HepG2 (cell line): ENCODE data around the gene LPXN. TPM values are rescaled to one million over a fixed set of nuclear protein-coding genes. Genes with fewer than 3 reads are reported as not detected.

Experiments used
- EEA1 ChIP-seq: sonication (generic); formaldehyde crosslinking; IDR thresholded peaks from 2 replicates; pipeline ENCODE4 v1.5.1; 2020; ENCODE audit warnings: mild to moderate bottlenecking, missing genetic modification reagents, borderline replicate concordance
- HNF4G ChIP-seq, 2 experiments: sonication (generic) in 1 of 2; formaldehyde crosslinking in 1 of 2; IDR thresholded peaks; 2 replicates each; pipeline versions ENCODE4 v1.4.0 to v1.6.1; 2011 to 2020; ENCODE audit warnings: borderline replicate concordance in 2 of 2, low read depth in 2 of 2, mild to moderate bottlenecking in 2 of 2, low read length in 1 of 2, missing genetic modification reagents in 1 of 2, moderate library complexity in 1 of 2
- HNRNPUL1 ChIP-seq: fragments of 200-400 bp; formaldehyde crosslinking; IDR thresholded peaks from 2 replicates; pipeline ENCODE4 v1.6.1; 2017; ENCODE audit warnings: low read depth, mild to moderate bottlenecking, low read length, moderate library complexity
- NR3C1 ChIP-seq: sonication (generic); formaldehyde crosslinking; IDR thresholded peaks from 2 replicates; pipeline ENCODE4 v1.4.0; 2020; ENCODE audit warnings: missing genetic modification reagents
- TCF12 ChIP-seq, 2 experiments: fragments of 450-650 bp in 1 of 2; sonication (generic) in 1 of 2; formaldehyde crosslinking in 1 of 2; IDR thresholded peaks; 2 replicates each; pipeline versions ENCODE4 v1.6.1 to v1.8.0; 2017 to 2022; ENCODE audit warnings: antibody characterized with exemption in 1 of 2, mild to moderate bottlenecking in 1 of 2, missing genetic modification reagents in 1 of 2, moderate library complexity in 1 of 2
- ZFP62 ChIP-seq: sonication (generic); formaldehyde crosslinking; IDR thresholded peaks from 2 replicates; pipeline ENCODE4 v1.4.0; 2020; ENCODE audit warnings: missing genetic modification reagents
- ZFY ChIP-seq: sonication (generic); formaldehyde crosslinking; IDR thresholded peaks from 2 replicates; pipeline ENCODE4 v1.4.0; 2020; ENCODE audit warnings: missing genetic modification reagents
- ZNF260 ChIP-seq: sonication (generic); formaldehyde crosslinking; IDR thresholded peaks from 2 replicates; pipeline ENCODE4 v1.4.0; 2020; ENCODE audit warnings: missing genetic modification reagents, low read depth, mild to moderate bottlenecking, borderline replicate concordance
- ZNF407 ChIP-seq: sonication (generic); formaldehyde crosslinking; IDR thresholded peaks from one replicate; pipeline ENCODE4 v1.5.1; 2020; ENCODE audit warnings: mild to moderate bottlenecking, missing genetic modification reagents; ENCODE audit errors: not compliant biosample characterization
- ZNF724P ChIP-seq: sonication (generic); formaldehyde crosslinking; IDR thresholded peaks from 2 replicates; pipeline ENCODE4 v1.8.0; 2022; ENCODE audit warnings: missing genetic modification reagents, borderline replicate concordance
- ZNF800 ChIP-seq: sonication (generic); formaldehyde crosslinking; IDR thresholded peaks from 2 replicates; pipeline ENCODE4 v1.4.0; 2020; ENCODE audit warnings: missing genetic modification reagents
- polyA plus RNA-seq, 8 experiments: library from polyadenylated mRNA; depleted of rRNA in 3 of 8; stranded (reverse) in 7 of 8; unstranded in 1 of 8; fragments of >200 nt; fragmentation: Illumina TruSeq in 4 of 8; extraction: Trizol in 4 of 8; gene quantifications; 2 replicates each; pipeline versions ENCODE4 v1.2.1 to v1.2.3, GENCODE V29; 2011 to 2016; ENCODE audit warnings: low read depth in 4 of 8, missing spikeins in 1 of 8, mixed read lengths in 1 of 8; ENCODE audit not compliant: insufficient read depth in 1 of 8
- total RNA-seq, 5 experiments: library from RNA; depleted of rRNA; stranded (reverse); fragments of >200 nt; fragmentation: Illumina TruSeq; extraction: Trizol; gene quantifications; 2 replicates each; pipeline ENCODE4 v1.2.3, GENCODE V29; 2016; ENCODE audit warnings: low read depth in 1 of 5

The LPXN gene
- total and polyA plus RNA-seq, 2 of the 13 experiments (the other 11 are each of a cell fraction or from before 2014, with no cell fraction given): 1.7 to 3.5 TPM

- TF ChIP-seq ZNF724P (CRISPR knock-in tag) (no peak), HNRNPUL1 (no peak), ZNF800 (CRISPR knock-in tag) (no peak), EEA1 (CRISPR knock-in tag) (no peak), TCF12 (IDR thresholded peaks at IDR 0.05) (no peak), TCF12 (CRISPR knock-in tag; IDR thresholded peaks at IDR 0.05) (no peak), ZNF407 (CRISPR knock-in tag) (no peak), ZNF260 (CRISPR knock-in tag) (no peak), ZFP62 (CRISPR knock-in tag) (no peak), ZFY (CRISPR knock-in tag) (no peak), NR3C1 (CRISPR knock-in tag) (no peak), HNF4G (IDR thresholded peaks at IDR 0.05; ENCODE audit: borderline replicate concordance, low read depth, low read length) (no peak), HNF4G (CRISPR knock-in tag; IDR thresholded peaks at IDR 0.05; ENCODE audit: borderline replicate concordance, low read depth) (no peak)
These were observed 26.0 kb downstream of the LPXN start (continued) for GRCh38 chr11:58549644-58550043.
